K562 (cell line): ENCODE measurements around the gene CACNA1C.

Experiments
- CTCF ChIP-seq, 3 experiments: IDR thresholded peaks in 2 of 3; conservative IDR thresholded peaks in 1 of 3; 2 replicates each; pipeline ENCODE4 v1.5.1; 2011 to 2012; ENCODE audit warnings: low read length in 3 of 3, mild to moderate bottlenecking in 3 of 3, control low read depth in 2 of 3, improper control_type of control experiment in 1 of 3, inconsistent platforms in 1 of 3, low read depth in 1 of 3, mixed read lengths in 1 of 3, moderate library complexity in 1 of 3; ENCODE audit not compliant: insufficient read depth in 2 of 3
- FOXA1 ChIP-seq: fragments of 450-650 bp; IDR thresholded peaks from 2 replicates; pipeline ENCODE4 v1.6.1; 2016; ENCODE audit warnings: mild to moderate bottlenecking, borderline replicate concordance
- FOXK1 ChIP-seq: sonication (generic); formaldehyde crosslinking; IDR thresholded peaks from 2 replicates; pipeline ENCODE4 v1.8.0; 2022; ENCODE audit warnings: missing genetic modification reagents, mild to moderate bottlenecking, borderline replicate concordance
- HDAC1 ChIP-seq, 2 experiments: fragments of 450-650 bp; IDR thresholded peaks; 2 replicates each; pipeline ENCODE4 v1.6.1; 2016 to 2017; ENCODE audit warnings: inconsistent platforms in 1 of 2, mild to moderate bottlenecking in 1 of 2, moderate library complexity in 1 of 2
- MCM3 ChIP-seq: fragments of 450-650 bp; IDR thresholded peaks from 2 replicates; pipeline ENCODE4 v1.6.1; 2016
- MYNN ChIP-seq, 2 experiments: sonication (generic); formaldehyde crosslinking in 1 of 2; IDR thresholded peaks; 2 replicates each; pipeline versions ENCODE4 v1.5.0 to v1.6.1; 2016 to 2020; ENCODE audit warnings: antibody characterized with exemption in 1 of 2, missing genetic modification reagents in 1 of 2
- POLR2AphosphoS5 ChIP-seq: IDR thresholded peaks from 2 replicates; pipeline ENCODE4 v1.6.1; 2011; ENCODE audit warnings: mild to moderate bottlenecking, low read depth, low read length, moderate library complexity; ENCODE audit not compliant: control insufficient read depth, insufficient read depth
- SMAD4 ChIP-seq: fragments of 250-450 bp; sonication (Bioruptor Pico); conservative IDR thresholded peaks from 2 replicates; pipeline ENCODE4 v1.8.0; 2021; ENCODE audit warnings: inconsistent platforms, mild to moderate bottlenecking, moderate library complexity
- ZNF121 ChIP-seq: sonication (generic); formaldehyde crosslinking; conservative IDR thresholded peaks from 2 replicates; pipeline ENCODE4 v1.8.0; 2022; ENCODE audit warnings: missing genetic modification reagents
- ZNF124 ChIP-seq: sonication (generic); formaldehyde crosslinking; IDR thresholded peaks from 2 replicates; pipeline ENCODE4 v1.8.1; 2022; ENCODE audit warnings: missing genetic modification reagents
- ZNF140 ChIP-seq: fragments of 250-450 bp; sonication (Bioruptor Pico); IDR thresholded peaks from 2 replicates; pipeline ENCODE4 v1.8.0; 2021; ENCODE audit warnings: moderate library complexity, mild to moderate bottlenecking, inconsistent platforms
- TF ChIP-seq, protein P1 (sequence below): sonication (generic); formaldehyde crosslinking; IDR thresholded peaks from 2 replicates; pipeline ENCODE4 v1.8.1; 2023; ENCODE audit warnings: mild to moderate bottlenecking, missing genetic modification reagents, moderate library complexity
- TF ChIP-seq, protein P2 (sequence below): fragments of 250-450 bp; sonication (Bioruptor Pico); IDR thresholded peaks from 2 replicates; pipeline ENCODE4 v1.5.0; 2021

GRCh38 chr12:2467447-2468195 is 414.8 kb downstream of the CACNA1C start:
- TF ChIP-seq FOXA1 (no peak), HDAC1 (IDR thresholded peaks at IDR 0.05) (no peak), MCM3 (no peak), CTCF (IDR thresholded peaks at IDR 0.05 in 2 of 3, conservative IDR thresholded peaks at IDR 0.05 in 1 of 3; ENCODE audit: insufficient read depth in 2 of 3, low read depth in 1 of 3, low read length in 3 of 3) (no peak), FOXK1 (no peak), POLR2AphosphoS5 (no peak), ZNF140 (CRISPR knock-in tag) (no peak), SMAD4 (CRISPR knock-in tag) (no peak), ZNF121 (no peak), MYNN (IDR thresholded peaks at IDR 0.05) (no peak), MYNN (CRISPR knock-in tag; IDR thresholded peaks at IDR 0.05) (no peak), ZNF124 (CRISPR knock-in tag) (no peak)
- TF ChIP-seq, protein P1, sequence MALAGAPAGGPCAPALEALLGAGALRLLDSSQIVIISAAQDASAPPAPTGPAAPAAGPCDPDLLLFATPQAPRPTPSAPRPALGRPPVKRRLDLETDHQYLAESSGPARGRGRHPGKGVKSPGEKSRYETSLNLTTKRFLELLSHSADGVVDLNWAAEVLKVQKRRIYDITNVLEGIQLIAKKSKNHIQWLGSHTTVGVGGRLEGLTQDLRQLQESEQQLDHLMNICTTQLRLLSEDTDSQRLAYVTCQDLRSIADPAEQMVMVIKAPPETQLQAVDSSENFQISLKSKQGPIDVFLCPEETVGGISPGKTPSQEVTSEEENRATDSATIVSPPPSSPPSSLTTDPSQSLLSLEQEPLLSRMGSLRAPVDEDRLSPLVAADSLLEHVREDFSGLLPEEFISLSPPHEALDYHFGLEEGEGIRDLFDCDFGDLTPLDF (CRISPR knock-in tag), result no peak
- TF ChIP-seq, protein P2, sequence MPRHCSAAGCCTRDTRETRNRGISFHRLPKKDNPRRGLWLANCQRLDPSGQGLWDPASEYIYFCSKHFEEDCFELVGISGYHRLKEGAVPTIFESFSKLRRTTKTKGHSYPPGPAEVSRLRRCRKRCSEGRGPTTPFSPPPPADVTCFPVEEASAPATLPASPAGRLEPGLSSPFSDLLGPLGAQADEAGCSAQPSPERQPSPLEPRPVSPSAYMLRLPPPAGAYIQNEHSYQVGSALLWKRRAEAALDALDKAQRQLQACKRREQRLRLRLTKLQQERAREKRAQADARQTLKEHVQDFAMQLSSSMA (CRISPR knock-in tag), result no peak
